Measurements from ENCODE around the gene ASB13.

Gene ASB13

DNA sequence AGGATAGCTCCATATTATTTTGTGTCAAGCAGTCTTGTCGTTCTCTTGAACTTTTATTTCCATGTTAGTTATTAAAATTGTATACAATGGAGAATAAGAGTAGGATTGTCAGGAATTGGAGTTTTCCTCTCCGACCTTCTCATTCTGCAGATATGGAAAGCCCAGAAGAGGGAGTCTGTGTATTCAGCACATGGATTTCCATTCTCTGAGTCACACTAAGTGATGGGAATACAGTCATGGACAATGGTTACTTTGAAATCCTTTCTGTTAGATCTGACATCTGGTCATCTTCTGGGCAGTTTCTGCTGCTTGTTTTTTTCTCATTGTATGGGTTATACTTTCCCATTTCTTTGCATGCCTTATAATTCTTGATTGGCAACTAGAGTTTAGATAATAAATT is 13.2 kb upstream of the ASB13 start:
- Histone ChIP-seq H3K36me3 (ENCODE audit: insufficient read depth) (no peaks in the 10 kb centered on the region), H3K27ac (no peak overlapping the region), H3K79me2 (ENCODE audit: insufficient read depth, low read depth) (no peaks in the 10 kb centered on the region), H3K4me1 (ENCODE audit: low read depth, poor library complexity, severe bottlenecking) (peaks cover 9% of the 10 kb centered on the region), H2AFZ (ENCODE audit: low read depth) (no peak overlapping the region), H3K27me3 (ENCODE audit: insufficient read depth, low read depth) (no peaks in the 10 kb centered on the region), H3K9ac (no peak overlapping the region), H4K20me1 (ENCODE audit: insufficient read depth) (no peaks in the 10 kb centered on the region), H3K4me2 (no peak overlapping the region), H3K4me3 (IDR thresholded peaks at IDR 0.05; ENCODE audit: insufficient read depth, low read depth, low read length) (no peak overlapping the region)
- TF ChIP-seq, protein P1, sequence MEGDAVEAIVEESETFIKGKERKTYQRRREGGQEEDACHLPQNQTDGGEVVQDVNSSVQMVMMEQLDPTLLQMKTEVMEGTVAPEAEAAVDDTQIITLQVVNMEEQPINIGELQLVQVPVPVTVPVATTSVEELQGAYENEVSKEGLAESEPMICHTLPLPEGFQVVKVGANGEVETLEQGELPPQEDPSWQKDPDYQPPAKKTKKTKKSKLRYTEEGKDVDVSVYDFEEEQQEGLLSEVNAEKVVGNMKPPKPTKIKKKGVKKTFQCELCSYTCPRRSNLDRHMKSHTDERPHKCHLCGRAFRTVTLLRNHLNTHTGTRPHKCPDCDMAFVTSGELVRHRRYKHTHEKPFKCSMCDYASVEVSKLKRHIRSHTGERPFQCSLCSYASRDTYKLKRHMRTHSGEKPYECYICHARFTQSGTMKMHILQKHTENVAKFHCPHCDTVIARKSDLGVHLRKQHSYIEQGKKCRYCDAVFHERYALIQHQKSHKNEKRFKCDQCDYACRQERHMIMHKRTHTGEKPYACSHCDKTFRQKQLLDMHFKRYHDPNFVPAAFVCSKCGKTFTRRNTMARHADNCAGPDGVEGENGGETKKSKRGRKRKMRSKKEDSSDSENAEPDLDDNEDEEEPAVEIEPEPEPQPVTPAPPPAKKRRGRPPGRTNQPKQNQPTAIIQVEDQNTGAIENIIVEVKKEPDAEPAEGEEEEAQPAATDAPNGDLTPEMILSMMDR (conservative IDR thresholded peaks at IDR 0.05; ENCODE audit: low read depth, low read length) = no peak

DNA sequence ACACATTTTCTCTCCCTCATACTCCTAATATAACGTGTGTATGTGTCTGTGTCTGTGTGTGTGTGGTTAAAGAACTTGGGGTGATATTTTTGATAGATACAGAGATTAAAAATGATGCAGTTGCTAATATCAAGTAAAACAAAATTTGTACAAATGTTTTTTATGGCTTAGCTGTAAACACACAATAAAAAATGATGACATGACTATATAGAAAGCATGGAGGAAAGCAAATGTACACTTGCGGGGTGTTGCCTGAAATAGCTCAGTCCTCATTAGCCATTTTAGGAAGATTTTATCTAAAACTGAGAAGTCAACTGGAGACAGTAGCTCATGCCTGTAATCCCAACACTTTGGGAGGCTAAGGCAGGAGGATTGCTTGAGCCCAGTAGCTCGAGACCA is 12.6 kb upstream of the ASB13 start:
- no peaks in the 10 kb centered on the region for H3K79me2 ChIP-seq (ENCODE audit: insufficient read depth, low read depth)
- H3K36me3 ChIP-seq (ENCODE audit: insufficient read depth) = no peaks in the 10 kb centered on the region
- no peak overlapping the region for H3K4me3 ChIP-seq (IDR thresholded peaks at IDR 0.05; ENCODE audit: insufficient read depth, low read depth, low read length)
- no peaks in the 10 kb centered on the region for H3K27me3 ChIP-seq (ENCODE audit: insufficient read depth, low read depth)
- no peak overlapping the region for H2AFZ ChIP-seq (ENCODE audit: low read depth)
- H3K4me1 ChIP-seq (ENCODE audit: low read depth, poor library complexity, severe bottlenecking) = peaks cover 5% of the 10 kb centered on the region
- TF ChIP-seq, protein P1 (conservative IDR thresholded peaks at IDR 0.05; ENCODE audit: low read depth, low read length) = no peak
- H3K9ac ChIP-seq = no peak overlapping the region
- H3K27ac ChIP-seq = no peak overlapping the region
- no peak overlapping the region for H3K4me2 ChIP-seq
- H4K20me1 ChIP-seq (ENCODE audit: insufficient read depth) = no peaks in the 10 kb centered on the region

DNA sequence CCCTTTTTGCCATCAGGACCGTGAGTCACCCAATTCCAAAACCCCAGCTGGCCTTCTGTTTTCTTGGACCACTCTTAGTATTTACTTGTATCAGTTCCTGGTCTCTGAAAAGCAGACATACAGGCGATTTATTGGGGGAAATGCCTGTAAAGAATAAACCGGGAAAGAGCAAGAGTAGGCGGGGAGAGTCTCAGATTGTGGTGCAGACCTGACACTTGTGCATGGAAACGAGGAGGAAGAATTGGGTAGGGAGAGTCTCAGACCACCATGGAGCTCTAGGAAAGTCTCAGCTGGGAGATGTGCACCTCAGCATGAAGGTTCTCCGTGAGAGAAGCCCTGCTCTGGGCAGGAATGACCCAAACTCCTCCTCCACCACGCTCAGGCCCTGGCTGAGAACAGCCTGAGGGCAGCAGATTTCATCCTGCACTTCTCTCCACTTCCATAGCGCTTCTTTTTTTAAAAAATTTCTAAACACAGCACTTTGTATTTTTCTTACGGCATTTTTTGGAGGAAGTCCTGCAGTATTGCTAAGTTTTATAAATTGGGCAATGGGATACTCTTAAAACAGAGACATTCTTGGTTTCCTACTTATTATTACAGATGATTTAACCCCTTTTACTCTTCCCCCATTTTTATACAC is 12.1 kb upstream of the ASB13 start:
- Histone ChIP-seq H3K27ac (no peak overlapping the region), H3K4me3 (IDR thresholded peaks at IDR 0.05; ENCODE audit: insufficient read depth, low read depth, low read length) (no peak overlapping the region), H3K9ac (no peak overlapping the region), H3K4me1 (ENCODE audit: low read depth, poor library complexity, severe bottlenecking) (no peaks in the 10 kb centered on the region), H2AFZ (ENCODE audit: low read depth) (no peak overlapping the region), H3K36me3 (ENCODE audit: insufficient read depth) (no peaks in the 10 kb centered on the region), H3K27me3 (ENCODE audit: insufficient read depth, low read depth) (no peaks in the 10 kb centered on the region), H3K4me2 (no peak overlapping the region), H4K20me1 (ENCODE audit: insufficient read depth) (no peaks in the 10 kb centered on the region), H3K79me2 (ENCODE audit: insufficient read depth, low read depth) (no peaks in the 10 kb centered on the region)
- TF ChIP-seq, protein P1 (conservative IDR thresholded peaks at IDR 0.05; ENCODE audit: low read depth, low read length) = no peak

DNA sequence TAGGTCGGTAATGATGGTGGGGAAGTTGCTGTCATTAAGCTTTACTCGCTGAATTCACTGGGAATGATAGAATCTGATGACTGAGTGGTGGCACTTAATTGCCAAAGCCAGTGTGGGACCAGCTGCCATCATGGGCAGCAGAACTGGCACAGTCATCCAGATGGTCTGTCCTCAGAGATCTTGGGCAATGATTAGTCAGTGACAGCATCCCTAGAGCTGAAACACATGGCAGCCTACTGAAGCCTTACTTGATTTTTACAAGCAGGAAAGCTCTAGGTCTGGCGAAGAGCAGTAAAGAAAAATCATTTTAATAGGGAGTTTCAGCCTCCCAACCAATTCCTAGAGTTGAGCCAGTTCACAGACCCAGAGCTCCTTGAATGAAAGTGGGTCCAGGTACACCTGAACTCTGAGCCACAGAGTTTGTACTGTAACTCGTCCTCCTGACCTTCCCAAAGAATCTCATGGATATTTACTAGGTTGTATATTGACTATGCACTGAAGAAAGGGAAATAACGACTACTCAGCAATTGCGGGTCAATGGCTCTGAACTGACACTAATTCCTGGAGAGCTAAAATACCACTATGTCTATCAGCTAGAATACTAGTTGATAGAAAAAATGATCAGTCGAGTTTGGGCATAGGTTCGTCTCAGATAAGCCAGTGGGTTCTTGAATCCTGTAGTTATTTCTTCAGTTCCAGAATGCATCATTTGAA is 4.4 kb upstream of the ASB13 start:
- no peaks in the 10 kb centered on the region for H3K36me3 ChIP-seq (ENCODE audit: insufficient read depth)
- no peak overlapping the region for H2AFZ ChIP-seq (ENCODE audit: low read depth)
- H3K27ac ChIP-seq = no peak overlapping the region
- H3K4me3 ChIP-seq (IDR thresholded peaks at IDR 0.05; ENCODE audit: insufficient read depth, low read depth, low read length) = no peak overlapping the region
- no peaks in the 10 kb centered on the region for H3K79me2 ChIP-seq (ENCODE audit: insufficient read depth, low read depth)
- H3K27me3 ChIP-seq (ENCODE audit: insufficient read depth, low read depth) = no peaks in the 10 kb centered on the region
- no peaks in the 10 kb centered on the region for H4K20me1 ChIP-seq (ENCODE audit: insufficient read depth)
- TF ChIP-seq, protein P1 (conservative IDR thresholded peaks at IDR 0.05; ENCODE audit: low read depth, low read length) = no peak
- H3K4me2 ChIP-seq = no peak overlapping the region
- no peak overlapping the region for H3K9ac ChIP-seq
- peaks cover 11% of the 10 kb centered on the region for H3K4me1 ChIP-seq (ENCODE audit: low read depth, poor library complexity, severe bottlenecking)

All from KMS-11 (cell line).